T-helper 1 cell treated with Interleukin-12 subunit alpha and Interleukin-12 subunit beta and Interleukin-4 antibody, amounts not matched to agents 30 ng/mL and 1 ng/mL, for 36 hours (primary cell): ENCODE measurements around the gene SNAP29. TPM values are rescaled to one million over a fixed set of nuclear protein-coding genes. Genes with fewer than 3 reads are reported as not detected.

ENCODE experiments used
- intact Hi-C: fragments of 100-400 bp; cut with micrococcal nuclease; formaldehyde crosslinking; loops from one replicate; pipeline ENCODE4 v1.15.1; 2024
- total RNA-seq: library from RNA; stranded (reverse); gene quantifications from 2 replicates; pipeline ENCODE4 v1.2.3, GENCODE V29; 2022

The SNAP29 gene
- 32.8 and 34.2 TPM in 2 replicates for total RNA-seq

DNA sequence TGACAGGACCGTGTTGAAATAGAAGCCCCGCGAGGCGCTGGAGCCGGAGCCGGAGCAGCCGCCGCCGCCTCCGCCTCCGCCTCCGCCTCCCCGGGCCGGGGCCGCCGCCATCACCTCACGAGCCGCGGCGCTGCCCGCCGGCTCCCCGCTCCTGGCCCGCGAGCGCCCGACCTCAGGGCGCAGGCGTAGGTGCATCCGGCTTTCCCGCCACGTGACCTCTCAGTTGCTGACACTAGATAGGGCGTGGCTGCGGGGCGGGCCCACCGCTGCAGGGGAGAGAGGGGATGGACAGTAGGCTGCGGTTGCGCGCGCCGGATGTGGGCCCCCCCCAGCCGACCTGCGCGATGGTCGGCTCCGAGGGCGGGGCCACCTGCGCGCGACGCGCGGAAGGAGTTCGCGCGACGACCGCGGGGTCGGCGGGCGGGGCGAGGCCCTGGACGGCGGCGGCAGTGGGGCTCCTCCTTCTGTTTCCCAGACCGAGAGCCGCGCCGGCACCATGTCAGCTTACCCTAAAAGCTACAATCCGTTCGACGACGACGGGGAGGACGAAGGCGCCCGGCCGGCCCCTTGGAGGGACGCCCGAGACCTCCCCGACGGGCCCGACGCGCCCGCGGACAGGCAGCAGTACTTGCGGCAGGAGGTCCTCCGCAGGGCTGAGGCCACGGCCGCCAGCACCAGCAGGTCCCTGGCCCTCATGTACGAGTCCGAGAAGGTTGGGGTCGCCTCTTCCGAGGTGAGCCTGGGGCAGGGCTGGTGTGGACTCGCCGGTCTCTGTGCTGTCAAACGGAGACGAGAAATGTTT is at the start of gene SNAP29, which contains the start of gene PI4KA:
SNAP29 (plus strand) TSS at position 393 of the 802 bp plus-strand sequence; CDS start at position 497, 104 bp downstream.
PI4KA (minus strand) TSS at position 197 of the 802 bp plus-strand sequence; CDS start at position 111, 86 bp downstream.
- intact Hi-C loops: loop anchor here (1.0 to 2.0 kb wide), 6 partner anchors 58 to 742 kb away; partner anchors contain the start of genes CRKL, MED15, RANBP1 and THAP7

DNA sequence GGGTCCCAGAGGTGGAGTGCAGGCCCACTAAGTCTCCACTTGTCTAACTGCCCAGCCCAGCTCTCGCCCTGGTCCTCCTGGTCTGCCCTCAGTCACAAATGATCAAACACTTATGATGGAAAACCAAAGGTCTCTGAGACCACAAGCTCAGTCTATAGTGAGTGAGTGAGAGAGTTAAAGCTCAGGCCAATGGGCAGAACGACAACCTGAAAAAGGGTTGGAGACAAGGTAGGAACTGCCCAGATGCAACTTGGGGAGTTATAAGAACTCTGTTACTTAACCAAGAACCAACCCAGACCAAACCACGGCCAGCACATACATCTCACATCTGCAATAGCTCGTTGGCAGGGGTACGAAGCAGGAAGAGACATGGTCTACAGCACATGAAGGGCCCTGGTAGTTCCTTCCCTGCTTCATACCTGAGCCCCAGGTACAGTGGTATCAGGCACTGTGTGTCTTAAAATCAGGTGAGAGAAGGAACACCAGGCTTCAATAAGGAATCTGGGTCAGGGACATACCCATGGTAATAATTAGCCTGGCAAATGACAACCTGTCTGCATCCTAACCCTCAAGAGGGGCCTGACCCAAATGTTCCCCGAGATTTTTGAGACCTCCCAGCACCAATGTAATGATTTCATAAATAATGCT is 49.1 kb upstream of the SNAP29 start:
- intact Hi-C loops: no loop called here

DNA sequence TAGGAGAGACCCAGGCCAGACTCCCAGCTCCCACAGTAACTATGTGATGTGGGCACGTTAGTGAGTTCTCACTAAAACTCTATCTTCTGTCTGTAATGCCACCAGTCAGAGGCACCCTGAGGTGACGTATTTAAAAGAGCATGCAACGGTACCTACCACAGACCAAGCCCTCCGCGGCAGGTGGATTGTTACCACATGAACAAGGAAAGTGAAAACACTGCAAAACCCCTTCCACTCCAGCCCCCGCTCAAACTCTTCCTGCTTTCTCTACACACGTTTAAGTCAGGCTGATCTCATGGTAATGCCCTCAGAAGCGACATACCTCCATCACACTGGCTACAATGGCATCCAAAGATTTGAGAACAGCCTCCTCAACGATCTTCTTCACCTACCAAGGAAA is 48.2 kb upstream of the SNAP29 start:
- intact Hi-C loops: no loop called here

DNA sequence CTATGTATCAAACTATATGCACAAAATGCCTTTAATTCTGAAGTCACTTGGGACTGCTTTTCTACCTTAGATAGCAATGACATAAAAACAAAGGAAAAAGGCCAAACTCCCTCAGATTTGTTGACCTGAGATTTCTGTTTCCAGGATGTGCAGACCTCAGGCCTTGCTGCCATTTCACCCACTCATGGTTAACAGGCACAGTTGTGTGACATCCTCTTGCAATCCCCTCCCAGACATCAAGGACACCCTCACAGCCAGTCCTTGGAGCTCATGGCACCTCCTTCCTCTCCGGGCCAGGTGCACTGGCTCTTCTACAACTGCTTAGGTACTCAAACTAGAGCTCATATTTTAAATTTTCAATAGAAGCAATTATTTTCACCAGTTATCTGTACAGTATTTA is 47.6 kb upstream of the SNAP29 start:
- intact Hi-C loops: no loop called here

DNA sequence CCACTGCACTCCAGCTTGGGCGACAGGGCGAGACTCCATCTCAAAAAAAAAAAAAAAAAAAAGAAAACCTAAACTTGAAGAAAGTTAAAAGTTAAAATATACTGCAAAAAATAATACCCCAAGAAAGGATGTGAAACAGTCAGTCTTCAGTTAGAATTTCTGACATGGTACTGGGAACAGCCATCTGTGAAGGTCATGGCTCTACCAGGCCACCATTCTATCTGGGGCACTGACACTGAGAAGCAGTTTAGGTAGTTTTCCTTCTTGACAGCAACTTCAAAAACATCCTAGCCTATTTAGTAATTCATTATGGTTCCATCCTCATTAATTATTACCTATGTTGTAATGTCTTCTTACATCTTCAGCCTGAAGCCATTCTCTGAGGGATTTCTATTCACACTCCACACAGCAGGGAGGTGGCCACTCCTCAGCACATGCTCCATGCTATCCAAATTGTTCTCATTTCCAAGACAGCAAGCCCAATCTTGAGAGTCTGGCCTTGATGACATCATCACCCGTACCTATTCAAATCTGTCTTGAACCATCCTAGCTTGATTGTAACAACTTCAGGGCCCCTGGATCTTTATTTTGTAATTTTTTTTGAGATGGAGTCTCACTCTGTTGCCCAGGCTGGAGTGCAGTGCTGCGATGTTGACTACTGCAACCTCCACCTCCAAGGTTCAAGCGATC is 46.7 kb upstream of the SNAP29 start:
- intact Hi-C loops: no loop called here

DNA sequence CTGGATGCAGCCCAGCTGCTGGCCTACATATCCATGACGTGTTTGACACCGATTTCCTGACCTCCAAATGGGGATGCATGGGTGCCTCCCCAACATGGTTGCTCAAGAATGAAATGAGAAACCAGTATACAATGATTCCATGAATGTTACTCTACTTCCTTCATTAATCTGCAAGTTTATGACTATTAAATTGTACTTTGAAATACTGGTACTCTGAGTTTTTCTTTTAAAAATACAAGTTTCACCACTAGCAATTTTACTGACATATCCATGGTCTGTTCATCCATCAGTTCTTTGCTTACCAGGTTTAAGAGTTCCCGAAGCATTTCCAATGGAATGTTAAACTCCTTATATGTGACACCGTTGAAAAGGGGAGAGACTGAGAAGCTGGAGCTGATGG is 45.8 kb upstream of the SNAP29 start:
- intact Hi-C loops: no loop called here

DNA sequence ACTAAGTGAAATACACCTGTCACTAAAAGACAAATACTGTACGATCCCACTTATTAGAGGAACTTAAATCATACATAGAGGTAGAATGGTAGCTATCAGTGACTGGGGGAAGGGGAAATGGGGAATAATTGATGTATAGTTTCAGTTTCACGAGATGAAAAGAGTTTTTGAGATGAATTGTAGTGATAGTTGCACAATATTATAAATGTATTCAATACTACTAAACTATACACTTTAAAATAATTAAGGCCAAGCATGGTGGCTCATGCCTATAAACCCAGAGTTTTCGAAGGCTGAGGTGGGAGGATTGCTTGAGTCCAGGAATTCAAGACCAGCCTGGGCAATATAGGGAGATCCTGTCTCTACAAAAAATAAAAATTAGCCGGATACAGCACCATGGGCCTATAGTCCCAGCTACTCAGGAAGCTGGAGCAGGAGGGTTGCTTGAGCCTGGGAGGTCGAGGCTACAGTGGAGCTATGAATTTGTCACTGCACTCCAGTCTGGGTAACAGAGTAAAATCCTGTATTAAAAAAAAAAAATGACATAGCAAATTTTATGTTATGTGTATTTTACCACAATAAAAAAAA is 44.5 kb upstream of the SNAP29 start:
- intact Hi-C loops: no loop called here

DNA sequence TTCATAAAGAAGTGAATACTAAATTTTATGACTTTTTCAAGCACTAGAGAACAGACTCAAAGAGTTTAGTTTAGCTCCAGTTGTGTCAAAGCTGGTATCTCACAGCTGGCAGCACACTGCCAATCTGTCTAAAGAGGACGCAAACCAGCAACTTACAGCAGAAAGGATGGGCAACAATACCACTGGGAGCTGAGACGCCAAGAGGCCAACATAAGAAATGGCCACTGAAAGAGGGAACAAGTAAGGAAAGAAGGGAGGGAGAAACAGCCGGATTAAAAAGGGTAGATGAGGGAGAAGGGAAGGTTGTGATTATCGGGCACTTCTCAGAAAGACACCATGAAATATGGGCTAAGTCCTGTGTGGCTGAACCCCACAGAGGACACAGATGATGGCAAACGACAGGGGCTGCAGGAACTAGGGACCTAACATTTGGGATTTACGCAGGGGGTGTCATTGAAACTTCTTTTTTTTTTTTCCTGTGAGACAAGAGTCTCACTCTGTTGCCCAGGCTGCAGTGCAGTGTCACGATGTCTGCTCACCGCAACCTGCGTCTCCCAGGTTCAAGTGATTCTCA is 43.2 kb upstream of the SNAP29 start:
- intact Hi-C loops: no loop called here

DNA sequence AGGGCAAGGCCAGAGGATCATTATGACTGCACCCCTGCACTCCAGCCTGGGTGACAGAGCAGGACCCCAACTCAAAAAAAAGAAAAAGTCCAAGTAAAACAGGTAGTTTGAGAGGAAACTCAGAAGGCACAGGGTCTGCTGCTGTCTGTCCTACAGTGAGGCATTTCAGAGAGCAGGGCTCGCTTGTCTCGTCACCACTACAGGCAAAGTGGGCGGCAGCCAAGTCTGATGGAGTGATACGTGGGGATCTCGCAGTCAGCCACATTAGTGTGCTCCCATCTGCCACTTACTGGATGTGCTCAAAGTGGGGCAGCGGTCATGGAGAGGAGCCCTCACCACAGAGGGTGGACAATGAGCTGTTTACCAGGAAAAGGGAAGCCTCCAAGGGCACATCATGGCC is 42.2 kb upstream of the SNAP29 start:
- intact Hi-C loops: no loop called here

DNA sequence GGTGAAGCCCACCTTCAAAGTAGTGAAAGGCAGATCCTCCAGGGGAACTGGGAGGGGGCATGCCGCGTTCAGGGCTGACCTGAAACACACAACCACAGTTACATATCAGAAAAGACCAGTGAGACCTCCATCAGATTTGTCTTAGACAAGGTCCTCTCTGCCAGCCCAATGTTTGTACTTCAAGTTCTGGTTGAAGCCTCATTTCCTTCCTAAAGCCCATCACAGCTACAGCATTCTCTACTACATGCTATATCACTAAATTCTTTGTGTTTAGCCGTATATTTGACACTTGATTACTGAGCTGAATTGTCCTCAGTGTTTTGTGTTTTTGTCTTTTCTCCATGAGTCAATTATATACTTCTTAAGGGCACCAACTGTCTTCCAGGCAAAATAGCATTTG is 40.3 kb upstream of the SNAP29 start:
- intact Hi-C loops: no loop called here

DNA sequence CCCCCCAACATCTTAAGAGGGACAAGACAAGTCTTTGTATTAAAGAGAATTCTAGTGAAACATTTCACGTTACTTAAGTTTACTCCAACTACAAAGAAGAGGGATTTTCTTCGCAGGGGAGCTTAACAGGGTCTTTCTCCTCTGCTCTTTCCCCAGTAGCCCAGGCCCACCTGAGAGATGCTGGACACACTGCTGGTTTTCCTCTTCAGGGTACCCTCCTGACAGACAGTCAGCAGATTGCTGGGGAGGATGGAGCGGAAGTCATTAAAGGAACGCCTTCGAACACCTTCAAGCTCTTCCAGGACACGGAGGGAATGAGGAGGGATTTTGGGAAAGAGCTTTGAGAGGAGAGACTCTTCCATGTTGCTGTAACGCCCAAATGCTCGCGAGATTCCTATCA is 39.3 kb upstream of the SNAP29 start:
- intact Hi-C loops: no loop called here

DNA sequence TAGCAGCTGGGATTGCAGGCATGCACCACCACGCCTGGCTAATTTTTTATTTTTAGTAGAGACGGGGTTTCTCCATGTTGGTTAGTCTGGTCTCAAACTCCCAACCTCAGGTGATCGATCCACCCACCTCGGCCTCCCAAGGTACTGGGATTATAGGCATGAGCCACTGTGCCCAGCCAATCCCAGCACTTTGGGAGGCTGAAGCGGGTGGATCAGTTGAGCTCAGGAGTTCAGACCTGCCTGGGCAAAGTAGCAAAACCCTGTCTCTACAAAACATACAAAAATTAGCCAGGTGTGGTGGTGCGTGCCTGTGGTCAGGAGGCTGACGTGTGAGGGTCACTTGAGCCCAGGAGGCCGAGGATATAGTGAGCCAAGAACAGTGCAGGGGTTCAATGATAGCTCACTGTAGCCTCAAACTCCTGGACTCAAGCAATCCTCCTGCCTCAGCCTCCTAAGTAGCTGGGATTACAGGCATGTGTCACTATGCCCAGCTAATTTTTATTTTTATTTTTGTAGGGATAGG is 37.0 kb upstream of the SNAP29 start:
- intact Hi-C loops: loop anchor here (10.0 kb wide), 1 partner anchor 57 kb away; no protein-coding TSS in a partner anchor

DNA sequence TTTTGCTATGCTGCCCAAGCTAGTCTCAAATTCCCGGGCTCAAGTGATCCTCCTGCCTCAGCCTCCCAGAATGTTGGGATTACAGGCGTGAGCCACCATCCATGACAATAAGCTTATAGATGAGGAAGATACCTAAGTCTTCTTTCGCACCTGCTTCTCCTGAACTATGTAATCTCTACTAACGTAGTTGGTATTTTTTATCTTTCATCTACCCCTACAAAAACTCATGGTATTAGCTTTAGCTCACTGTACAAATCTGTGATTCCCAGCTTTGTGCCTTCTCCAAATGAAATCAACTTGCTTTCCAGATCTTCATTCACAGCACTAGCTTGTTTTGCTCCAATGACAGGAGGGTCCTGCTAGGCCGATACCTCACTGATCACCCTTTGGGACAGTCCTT is 36.6 kb upstream of the SNAP29 start:
- intact Hi-C loops: loop anchor here (10.0 kb wide), 1 partner anchor 57 kb away; no protein-coding TSS in a partner anchor

DNA sequence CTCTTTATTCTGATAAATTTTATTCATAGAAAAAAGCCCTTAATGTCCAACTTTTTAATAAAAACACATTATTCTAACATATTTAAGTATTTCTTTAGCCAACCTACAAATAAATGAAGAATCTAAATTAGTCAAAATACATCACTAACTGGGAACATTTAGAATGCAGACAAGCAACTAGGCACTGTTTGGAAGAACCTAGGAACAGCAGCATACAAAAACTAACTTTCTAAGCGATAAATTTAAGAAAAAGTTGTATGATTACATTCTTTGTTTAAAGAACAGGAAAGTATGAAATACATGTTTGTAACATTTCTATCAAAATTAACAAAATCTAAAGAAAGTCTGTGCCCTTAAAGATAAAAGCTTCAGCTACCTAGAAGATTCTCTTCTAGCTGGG is 35.5 kb upstream of the SNAP29 start:
- intact Hi-C loops: loop anchor here (10.0 kb wide), 1 partner anchor 58 kb away; no protein-coding TSS in a partner anchor

DNA sequence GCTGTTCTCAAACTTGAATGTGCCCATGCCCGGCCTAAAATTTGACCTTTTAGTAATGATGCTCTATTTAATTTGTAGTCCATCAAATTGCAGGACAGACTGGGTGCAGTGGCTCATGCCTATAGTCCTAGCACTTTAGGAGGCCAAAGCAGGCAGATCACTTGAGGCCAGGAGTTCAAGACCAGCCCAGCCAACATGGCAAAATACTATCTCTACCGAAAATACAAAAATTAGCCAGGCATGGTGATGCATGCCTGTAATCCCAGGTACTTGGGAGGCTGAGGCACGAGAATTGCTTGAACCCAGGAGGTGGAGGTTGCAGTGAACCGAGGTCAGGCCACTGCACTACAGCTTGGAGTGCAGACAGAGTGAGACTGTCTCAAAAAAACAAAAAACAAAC is 33.6 kb upstream of the SNAP29 start:
- intact Hi-C loops: loop anchor here (10.0 kb wide), 1 partner anchor 60 kb away; no protein-coding TSS in a partner anchor

DNA sequence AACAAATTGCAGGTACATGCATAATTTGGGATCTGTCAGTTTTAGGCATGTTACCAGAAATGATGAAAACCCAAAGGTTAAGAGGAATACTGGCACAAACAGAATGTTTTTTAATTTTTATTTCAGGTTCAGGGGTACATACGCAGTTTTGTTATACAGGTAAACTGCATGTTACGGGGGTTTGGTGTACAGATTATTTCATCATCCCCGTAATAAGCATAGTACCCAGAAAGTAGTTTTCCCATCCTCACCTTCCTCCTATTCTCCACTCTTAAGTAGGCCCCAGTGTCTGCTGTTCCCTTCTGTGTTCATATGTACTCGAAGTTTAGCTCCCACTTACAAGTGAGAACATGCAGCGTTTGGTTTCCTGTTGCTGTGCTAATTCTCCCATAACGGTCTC is 33.2 kb upstream of the SNAP29 start:
- intact Hi-C loops: loop anchor here (10.0 kb wide), 1 partner anchor 61 kb away; no protein-coding TSS in a partner anchor

DNA sequence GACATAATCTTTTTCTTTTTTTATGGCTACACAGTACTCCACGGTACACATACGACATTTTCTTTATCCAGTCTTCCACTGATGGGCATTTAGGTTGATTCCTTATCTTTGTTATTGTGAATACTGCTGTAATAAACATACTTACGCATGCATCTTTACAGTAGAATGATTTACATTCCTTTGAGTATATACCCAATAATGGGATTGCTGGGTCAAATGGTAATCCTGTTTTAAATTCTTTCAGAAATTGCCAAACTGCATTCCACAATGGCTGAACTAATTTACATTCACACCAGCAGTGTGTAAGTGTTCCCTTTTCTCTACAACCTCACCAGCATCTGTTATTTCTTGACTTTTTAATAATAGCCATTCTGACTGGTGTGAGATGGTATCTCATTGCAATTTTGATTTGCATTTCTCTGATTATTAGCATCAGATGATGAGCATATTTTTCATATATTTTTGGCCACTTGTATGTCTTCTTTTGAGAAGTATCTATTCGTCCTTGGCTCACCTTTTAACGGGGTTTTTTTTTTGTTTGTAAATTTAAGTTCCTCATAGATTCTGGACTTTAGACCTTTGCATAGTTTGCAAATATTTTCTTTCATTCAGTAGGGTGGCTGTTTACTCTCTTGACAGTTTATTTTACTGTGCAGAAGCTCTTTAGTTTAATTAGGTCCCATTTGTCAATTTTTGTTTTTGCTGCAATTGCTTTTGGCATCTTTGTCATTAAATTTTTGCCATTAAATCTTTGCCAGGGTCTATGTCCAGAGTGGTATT is 32.2 kb upstream of the SNAP29 start:
- intact Hi-C loops: loop anchor here (10.0 kb wide), 1 partner anchor 62 kb away; no protein-coding TSS in a partner anchor

DNA sequence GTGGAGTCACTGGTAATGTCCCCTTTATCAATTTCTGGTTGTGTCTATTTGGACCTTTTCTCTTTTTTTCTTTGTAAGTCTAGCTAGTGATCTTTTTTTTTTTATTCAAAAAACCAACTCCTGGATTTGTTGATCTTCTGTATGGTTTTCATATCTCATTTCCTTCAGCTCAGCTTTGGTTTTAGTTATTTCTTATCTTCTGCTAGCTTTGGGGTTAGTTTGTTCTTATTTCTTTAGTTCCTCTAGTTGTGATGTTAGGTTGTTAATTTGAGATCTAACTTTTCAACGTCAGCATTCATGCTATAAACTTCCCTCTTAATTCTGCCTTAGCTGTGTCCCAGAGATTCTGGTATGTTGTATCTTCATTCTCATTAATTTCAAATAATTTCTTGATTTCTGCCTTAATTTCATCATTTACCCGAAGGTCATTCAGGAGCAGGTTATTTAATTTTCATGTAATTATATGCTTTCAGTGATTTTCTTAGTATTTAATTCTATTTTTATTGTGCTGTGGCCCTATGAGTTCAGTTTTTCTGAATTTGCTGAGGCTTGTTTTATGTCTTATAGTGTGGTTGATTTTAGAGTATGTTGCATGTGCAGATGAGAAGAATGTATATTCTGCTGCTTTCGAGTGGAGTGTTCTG is 29.2 kb upstream of the SNAP29 start:
- intact Hi-C loops: loop anchor here (10.0 kb wide), 1 partner anchor 65 kb away; no protein-coding TSS in a partner anchor

DNA sequence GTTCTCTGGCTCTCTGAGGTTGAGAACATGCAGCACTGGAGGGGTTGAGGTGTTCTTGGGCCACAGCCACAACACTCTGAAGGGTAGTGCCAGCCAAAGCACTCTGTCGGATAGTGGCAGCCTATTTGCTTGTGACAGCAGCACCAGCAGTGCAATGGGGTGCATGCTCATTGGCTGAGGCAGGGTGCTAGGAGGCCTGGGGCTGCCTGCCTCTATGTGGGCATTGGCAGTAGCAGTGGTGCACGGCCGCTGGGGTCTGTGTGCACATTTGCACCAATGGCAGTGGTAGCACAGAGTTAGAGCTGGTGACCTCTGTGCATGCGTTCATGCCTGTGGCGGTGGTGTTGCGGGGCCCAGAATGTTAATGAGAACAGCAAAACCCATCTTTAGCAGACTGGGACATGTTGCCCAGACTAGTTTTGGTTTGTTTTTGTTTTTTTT is 25.6 kb upstream of the SNAP29 start:
- intact Hi-C loops: no loop called here
